Fibroblast of pulmonary artery (primary cell): ENCODE data around the gene PAX8.

Experiments
- DNase-seq: peaks from one replicate; pipeline ENCODE4 v3.0.0-alpha.2; 2010; ENCODE audit warnings: low read depth
- H3K4me3 ChIP-seq: replicated peaks from 2 replicates; pipeline ENCODE4 v1.5.1; 2011; ENCODE audit warnings: low read depth, mild to moderate bottlenecking, control low read depth, low read length, moderate library complexity
- CTCF ChIP-seq: IDR thresholded peaks from 2 replicates; pipeline ENCODE4 v1.5.1; 2011; ENCODE audit warnings: mild to moderate bottlenecking, control low read depth, low read length, inconsistent platforms; ENCODE audit errors: missing control alignments

PAX8 gene

GRCh38 chr2:113237604-113238160, 41.0 kb downstream of the PAX8 start:
- no peak overlapping the region for H3K4me3 ChIP-seq
- no peak for TF ChIP-seq CTCF
- no peak for DNase-seq

- no peak for DNase-seq
- peak overlapping the region; percentile 38 for H3K4me3 ChIP-seq
- no peak for TF ChIP-seq CTCF
Measured at GRCh38 chr2:113236367-113237159, 42.2 kb downstream of the PAX8 start.

- peak; percentile 66 for DNase-seq
- peak overlapping the region; percentile 58 for H3K4me3 ChIP-seq
Measured at GRCh38 chr2:113235347-113236226, 43.1 kb downstream of the PAX8 start.

GRCh38 chr2:113234721-113235346, 43.9 kb downstream of the PAX8 start:
- no peak for DNase-seq
- H3K4me3 ChIP-seq: peak overlapping the region; percentile 58
- no peak for TF ChIP-seq CTCF

- peak; percentile 20 for TF ChIP-seq CTCF
- no peak overlapping the region for H3K4me3 ChIP-seq
- DNase-seq: peak; percentile 30
Measured at GRCh38 chr2:113233593-113234550, 44.8 kb downstream of the PAX8 start.

- TF ChIP-seq CTCF: no peak
- H3K4me3 ChIP-seq: no peak overlapping the region
- DNase-seq: no peak
Measured at GRCh38 chr2:113232740-113233139, 46.0 kb downstream of the PAX8 start.
